ENCODE measurements around the gene CERS2.

GRCh38 chr1:150960646-150961045, 14.0 kb downstream of the CERS2 start:
- no peak for TF ChIP-seq EZH2 (IDR thresholded peaks at IDR 0.05; ENCODE audit: insufficient read depth, low read length)
- TF ChIP-seq, protein P1, sequence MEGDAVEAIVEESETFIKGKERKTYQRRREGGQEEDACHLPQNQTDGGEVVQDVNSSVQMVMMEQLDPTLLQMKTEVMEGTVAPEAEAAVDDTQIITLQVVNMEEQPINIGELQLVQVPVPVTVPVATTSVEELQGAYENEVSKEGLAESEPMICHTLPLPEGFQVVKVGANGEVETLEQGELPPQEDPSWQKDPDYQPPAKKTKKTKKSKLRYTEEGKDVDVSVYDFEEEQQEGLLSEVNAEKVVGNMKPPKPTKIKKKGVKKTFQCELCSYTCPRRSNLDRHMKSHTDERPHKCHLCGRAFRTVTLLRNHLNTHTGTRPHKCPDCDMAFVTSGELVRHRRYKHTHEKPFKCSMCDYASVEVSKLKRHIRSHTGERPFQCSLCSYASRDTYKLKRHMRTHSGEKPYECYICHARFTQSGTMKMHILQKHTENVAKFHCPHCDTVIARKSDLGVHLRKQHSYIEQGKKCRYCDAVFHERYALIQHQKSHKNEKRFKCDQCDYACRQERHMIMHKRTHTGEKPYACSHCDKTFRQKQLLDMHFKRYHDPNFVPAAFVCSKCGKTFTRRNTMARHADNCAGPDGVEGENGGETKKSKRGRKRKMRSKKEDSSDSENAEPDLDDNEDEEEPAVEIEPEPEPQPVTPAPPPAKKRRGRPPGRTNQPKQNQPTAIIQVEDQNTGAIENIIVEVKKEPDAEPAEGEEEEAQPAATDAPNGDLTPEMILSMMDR (IDR thresholded peaks at IDR 0.05; ENCODE audit: insufficient read depth, low read depth, low read length) = no peak

Data from astrocyte (in vitro differentiated cells and primary cell).